Measurements from ENCODE around the gene SCYL2. TPM values are rescaled to one million over a fixed set of nuclear protein-coding genes. Genes with fewer than 3 reads are reported as not detected.

The SCYL2 gene
- total RNA-seq, 1 experiment from 2014 or later: 37.1 TPM

DNA sequence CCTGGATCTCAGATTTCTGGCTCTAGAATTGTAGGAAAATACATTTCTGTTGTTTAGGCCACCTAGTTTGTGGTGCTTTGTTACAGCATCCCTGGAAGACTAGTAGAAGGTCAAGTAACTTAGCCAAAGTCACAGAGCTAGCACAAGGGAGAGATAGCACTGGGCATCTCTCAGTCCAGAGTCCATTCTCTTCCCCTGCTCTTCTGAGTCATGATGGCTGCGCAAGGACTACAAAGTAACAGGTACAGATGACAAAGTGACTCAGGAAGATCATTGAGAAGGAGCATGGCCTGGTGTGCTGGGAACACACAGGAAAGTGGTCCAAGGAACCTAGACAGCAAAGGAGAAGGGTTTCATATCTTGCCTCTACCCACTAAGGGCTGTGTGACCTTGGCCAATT lies 109.2 kb downstream of the SCYL2 start:
- no peak for DNase-seq (ENCODE audit: low read depth)

DNA sequence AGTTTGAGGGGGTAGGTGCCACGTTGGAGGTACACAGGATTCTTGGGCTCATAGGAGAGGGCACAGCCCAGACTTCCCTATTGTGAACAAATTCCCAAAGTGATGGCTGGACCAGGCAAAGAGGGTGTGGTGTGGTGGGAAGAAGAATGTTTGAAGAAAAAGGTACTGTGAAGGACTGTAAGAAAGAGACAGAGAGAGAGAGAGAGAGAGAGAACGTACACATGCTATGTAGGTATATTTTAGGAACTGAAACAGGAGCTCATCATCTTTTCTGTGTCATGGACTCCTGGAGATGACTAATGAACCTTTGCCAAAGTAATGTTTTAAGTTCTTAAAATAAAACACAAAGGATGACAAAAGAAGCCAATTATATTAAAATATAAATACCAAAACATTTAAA lies 114.4 kb downstream of the SCYL2 start:
- DNase-seq (ENCODE audit: low read depth): no peak

DNA sequence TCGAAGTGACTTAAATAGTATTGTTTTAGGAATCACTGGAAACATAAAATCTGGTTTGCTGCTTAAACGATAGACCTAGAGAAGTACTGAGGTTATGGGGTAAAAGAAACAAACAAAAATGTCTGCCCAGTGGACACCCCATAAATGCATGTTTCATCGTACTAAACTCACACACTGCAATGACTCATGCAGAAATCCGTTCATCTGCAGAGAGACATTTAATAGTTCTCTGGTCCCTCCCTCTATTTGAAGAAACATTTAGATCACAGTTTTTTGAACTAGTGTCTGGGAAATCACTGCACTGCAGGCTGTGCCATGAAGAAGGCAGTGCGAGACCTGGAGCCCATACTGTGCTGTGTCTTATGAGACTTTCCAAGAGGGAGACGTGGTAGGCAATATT lies 115.4 kb downstream of the SCYL2 start:
- no peak for DNase-seq (ENCODE audit: low read depth)

DNA sequence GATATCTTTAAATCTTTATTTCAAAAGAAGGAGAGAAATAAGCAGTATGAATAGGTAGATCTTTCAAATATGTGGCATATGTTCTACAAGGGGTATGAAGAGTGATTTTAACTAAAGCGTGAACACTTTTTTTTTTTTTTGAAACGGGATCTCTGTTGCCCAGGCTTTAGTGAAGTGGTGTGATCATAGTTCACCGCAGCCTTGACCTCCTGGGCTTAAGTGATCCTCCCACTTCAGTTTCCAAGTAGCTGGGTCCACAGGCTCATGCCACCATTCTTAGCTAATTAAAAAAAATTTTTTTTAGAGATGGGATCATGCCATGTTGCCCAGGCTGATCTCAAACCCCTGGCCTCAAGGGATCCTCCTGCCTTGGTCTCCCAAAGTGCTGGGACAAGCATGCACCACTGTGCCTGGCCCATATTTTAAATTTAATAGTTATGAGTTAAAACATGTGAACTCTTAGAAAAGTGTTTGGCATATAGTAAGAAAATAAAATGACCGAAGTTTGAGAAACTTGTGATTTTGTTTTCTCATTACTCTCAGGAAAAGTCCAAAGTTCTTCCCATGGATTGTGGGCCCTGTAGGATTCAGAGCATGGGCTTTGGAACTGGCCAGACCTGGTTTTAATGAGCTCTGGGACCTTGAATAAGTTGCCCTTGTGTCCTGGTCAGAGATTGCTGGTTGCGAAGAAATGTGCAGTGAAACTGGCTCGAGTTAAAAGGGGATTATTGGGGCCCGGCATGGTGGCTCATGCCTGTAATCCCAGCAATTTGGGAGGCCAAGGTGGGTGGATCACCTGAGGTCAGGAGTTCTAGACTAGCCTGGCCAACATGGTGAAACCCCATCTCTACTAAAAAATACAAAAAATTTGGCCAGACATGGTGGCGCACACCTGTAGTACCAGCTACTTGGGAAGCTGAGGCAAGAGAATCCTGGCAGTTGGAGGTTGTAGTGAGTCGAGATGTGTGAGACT lies 116.9 kb downstream of the SCYL2 start:
- no peak for DNase-seq (ENCODE audit: low read depth)

DNA sequence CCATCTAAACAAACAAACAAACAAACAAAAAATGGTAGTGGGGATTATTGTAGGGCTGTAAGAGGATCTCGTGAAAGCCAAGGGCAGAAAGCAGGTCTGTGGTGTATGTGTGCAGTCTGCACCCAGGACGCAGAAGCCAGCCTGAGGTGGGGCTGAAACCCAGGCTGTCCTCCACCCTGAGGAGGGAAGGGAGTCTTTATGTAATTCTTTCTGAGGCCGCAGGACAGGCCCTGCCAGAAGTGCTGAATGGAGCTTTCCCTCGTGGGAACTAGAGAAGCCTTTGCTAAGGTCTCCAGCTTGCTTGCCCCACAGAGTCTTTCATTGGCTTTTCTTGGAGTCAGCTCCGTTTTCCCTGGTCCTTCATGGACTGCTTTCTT lies 117.6 kb downstream of the SCYL2 start:
- DNase-seq (ENCODE audit: low read depth): no peak

DNA sequence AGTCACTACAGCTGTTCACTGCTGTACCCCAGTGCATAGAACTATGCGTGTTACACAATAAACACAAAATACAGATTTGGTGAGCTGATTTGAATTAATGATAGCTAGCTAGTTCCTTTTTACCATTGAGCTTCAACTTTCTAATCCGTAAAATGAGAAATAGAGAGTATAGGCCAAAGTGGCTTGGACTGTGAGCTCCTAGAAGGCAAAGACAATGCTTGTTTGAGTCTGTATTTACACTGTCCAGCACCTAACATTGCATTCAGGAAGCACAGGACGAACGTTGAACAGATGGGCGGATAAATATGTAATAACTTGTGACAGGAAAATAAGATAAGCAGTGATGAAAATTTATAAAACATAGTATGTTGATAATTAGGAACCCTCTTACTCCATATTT lies 121.4 kb downstream of the SCYL2 start:
- DNase-seq (ENCODE audit: low read depth): no peak

Other genes with a start within 250 kb of the SCYL2 start
- gene BLTP3B, start 124.3 kb upstream of the SCYL2 start, total RNA-seq (2014; rRNA removed; shearing (Covaris generic)): 23.1 and 27.6 TPM in 2 replicates
- gene ACTR6, start 66.4 kb upstream of the SCYL2 start, total RNA-seq (2014; rRNA removed; shearing (Covaris generic)): 24.7 and 32.0 TPM in 2 replicates
- gene DEPDC4, start 98 bp upstream of the SCYL2 start, total RNA-seq (2014; rRNA removed; shearing (Covaris generic)): 2.3 and 4.2 TPM in 2 replicates
- gene SLC17A8, start 89.9 kb downstream of the SCYL2 start, total RNA-seq (2014; rRNA removed; shearing (Covaris generic)): not detected in 2 replicates
- not detected in 2 replicates for gene NR1H4, start 206.7 kb downstream of the SCYL2 start, total RNA-seq (2014; rRNA removed; shearing (Covaris generic))